ENCODE measurements around the gene KIRREL3.

KIRREL3 gene

GRCh38 chr11:126624506-126624905, 376.1 kb downstream of the KIRREL3 start:
- TF ChIP-seq CTCF (IDR thresholded peaks at IDR 0.05; ENCODE audit: extremely low read depth, insufficient read depth, missing control alignments) = no peak
- in situ Hi-C loops (cut with MboI; ENCODE audit: low pct_unique_long_range_greater_than_20kb, low sequenced_read_pairs, unreplicated experiment) = no loop called here
- no peak for DNase-seq (ENCODE audit: low spot score)

GRCh38 chr11:126619516-126619915, 381.1 kb downstream of the KIRREL3 start:
- in situ Hi-C loops (cut with MboI; ENCODE audit: low pct_unique_long_range_greater_than_20kb, low sequenced_read_pairs, unreplicated experiment) = no loop called here
- DNase-seq (ENCODE audit: low spot score) = no peak
- no peak for TF ChIP-seq CTCF (IDR thresholded peaks at IDR 0.05; ENCODE audit: extremely low read depth, insufficient read depth, missing control alignments)

GRCh38 chr11:126615845-126616244, 384.7 kb downstream of the KIRREL3 start:
- TF ChIP-seq CTCF (IDR thresholded peaks at IDR 0.05; ENCODE audit: extremely low read depth, insufficient read depth, missing control alignments) = no peak
- DNase-seq (ENCODE audit: low spot score) = no peak
- in situ Hi-C loops (cut with MboI; ENCODE audit: low pct_unique_long_range_greater_than_20kb, low sequenced_read_pairs, unreplicated experiment) = no loop called here

GRCh38 chr11:126613272-126613671, 387.3 kb downstream of the KIRREL3 start:
- in situ Hi-C loops (cut with MboI; ENCODE audit: low pct_unique_long_range_greater_than_20kb, low sequenced_read_pairs, unreplicated experiment) = no loop called here
- DNase-seq (ENCODE audit: low spot score) = no peak
- no peak for TF ChIP-seq CTCF (IDR thresholded peaks at IDR 0.05; ENCODE audit: extremely low read depth, insufficient read depth, missing control alignments)

GRCh38 chr11:126612671-126613070, 387.9 kb downstream of the KIRREL3 start:
- no peak for TF ChIP-seq CTCF (IDR thresholded peaks at IDR 0.05; ENCODE audit: extremely low read depth, insufficient read depth, missing control alignments)
- DNase-seq (ENCODE audit: low spot score) = no peak
- in situ Hi-C loops (cut with MboI; ENCODE audit: low pct_unique_long_range_greater_than_20kb, low sequenced_read_pairs, unreplicated experiment) = no loop called here

- TF ChIP-seq CTCF (IDR thresholded peaks at IDR 0.05; ENCODE audit: extremely low read depth, insufficient read depth, missing control alignments) = no peak
- DNase-seq (ENCODE audit: low spot score) = no peak
- in situ Hi-C loops (cut with MboI; ENCODE audit: low pct_unique_long_range_greater_than_20kb, low sequenced_read_pairs, unreplicated experiment) = no loop called here
Measured at GRCh38 chr11:126611438-126611837, 389.1 kb downstream of the KIRREL3 start.

GRCh38 chr11:126608658-126609057, 391.9 kb downstream of the KIRREL3 start:
- DNase-seq (ENCODE audit: low spot score) = no peak
- in situ Hi-C loops (cut with MboI; ENCODE audit: low pct_unique_long_range_greater_than_20kb, low sequenced_read_pairs, unreplicated experiment) = no loop called here
- no peak for TF ChIP-seq CTCF (IDR thresholded peaks at IDR 0.05; ENCODE audit: extremely low read depth, insufficient read depth, missing control alignments)

Data from GM13977 (cell line).